HCT116 (cell line): ENCODE results near the gene KIRREL1. TPM values are rescaled to one million over a fixed set of nuclear protein-coding genes. Genes with fewer than 3 reads are reported as not detected.

Experiments
- ATAC-seq: fragments of 200-7000 bp; cut with Tn5 transposase; 2 replicates; pipeline ENCODE4 v1.9.1; 2020; ENCODE audit warnings: mild to moderate bottlenecking, moderate library complexity
- BruUV-seq: library from RNA; stranded (reverse); fragments of 400-500 nt; replicated peaks from 2 replicates; lab custom pipeline; 2021; lab: Mats Ljungman, UMichigan
- CTCF ChIA-PET: fragments of 300-600 bp; sonication (Branson Sonifier 250); formaldehyde crosslinking; loops from one replicate; lab custom pipeline; 2021; ENCODE audit warnings: antibody characterized with exemption; lab: Charles Lee
- POLR2A ChIA-PET: fragments of 300-600, 350-600 bp; sonication (Branson Sonifier 250); formaldehyde crosslinking; loops from one replicate; lab custom pipeline; 2021; ENCODE audit warnings: antibody characterized with exemption; lab: Charles Lee
- RAD21 ChIA-PET, 2 experiments: fragments of 300-600 bp; sonication (Branson Sonifier 250); formaldehyde crosslinking; loops; one replicate each; lab custom pipeline; 2023; ENCODE audit warnings: low total read pairs in 2 of 2; ENCODE audit not compliant: uncharacterized antibody in 2 of 2, unreplicated experiment in 2 of 2, low non-redundant PET in 1 of 2; lab: Charles Lee
- DNase-seq: peaks from one replicate; pipeline ENCODE4 v3.0.0-alpha.2; 2010; ENCODE audit warnings: low read depth, low spot score
- H2AFZ ChIP-seq: fragments of 200-600 bp; shearing (Covaris generic), sonication (generic); 2 replicates; pipeline ENCODE4 v1.6.1; 2017; ENCODE audit warnings: low read depth, mixed run types, mixed read lengths, antibody characterized with exemption, low read length; ENCODE audit not compliant: poor library complexity, severe bottlenecking
- H3K27ac ChIP-seq: 2 replicates; pipeline ENCODE4 v1.5.1; 2012; ENCODE audit warnings: low read depth, low read length
- H3K27me3 ChIP-seq: fragments of 200-600 bp; sonication (generic); 2 replicates; pipeline ENCODE4 v1.6.1; 2016; ENCODE audit warnings: mixed run types, low read length, mixed read lengths; ENCODE audit not compliant: insufficient read depth
- H3K36me3 ChIP-seq, 2 experiments: fragments of 200-500 bp in 1 of 2; fragments of 200-600 bp in 1 of 2; sonication (Bioruptor generic) in 1 of 2; sonication (generic) in 1 of 2; 2 replicates each; pipeline versions ENCODE4 v1.5.1 to v1.6.1; 2014 to 2016; ENCODE audit warnings: low read length in 2 of 2, inconsistent platforms in 1 of 2, mixed read lengths in 1 of 2, mixed run types in 1 of 2; ENCODE audit not compliant: insufficient read depth in 2 of 2, control insufficient read depth in 1 of 2
- H3K4me1 ChIP-seq, 2 experiments: fragments of 200-600 bp in 1 of 2; sonication (generic) in 1 of 2; 2 replicates each; pipeline versions ENCODE4 v1.5.1 to v1.6.1; 2012 to 2017; ENCODE audit warnings: low read length in 2 of 2, inconsistent platforms in 1 of 2, mild to moderate bottlenecking in 1 of 2, mixed read lengths in 1 of 2, mixed run types in 1 of 2, moderate library complexity in 1 of 2; ENCODE audit not compliant: insufficient read depth in 2 of 2, control insufficient read depth in 1 of 2
- H3K4me2 ChIP-seq: fragments of 200-600 bp; sonication (generic); 2 replicates; pipeline ENCODE4 v1.6.1; 2017; ENCODE audit warnings: mixed run types, low read length, mixed read lengths
- H3K4me3 ChIP-seq, 2 experiments: fragments of 200-600 bp in 1 of 2; sonication (generic) in 1 of 2; replicated peaks in 1 of 2; 2 replicates each; pipeline ENCODE4 v1.5.1; 2011 to 2016; ENCODE audit warnings: low read length in 2 of 2, control low read depth in 1 of 2, low read depth in 1 of 2, mild to moderate bottlenecking in 1 of 2, mixed read lengths in 1 of 2, mixed run types in 1 of 2
- H3K79me2 ChIP-seq: fragments of 200-600 bp; sonication (generic); 2 replicates; pipeline ENCODE4 v1.6.1; 2017; ENCODE audit warnings: mild to moderate bottlenecking, mixed run types, low read length, moderate library complexity, mixed read lengths; ENCODE audit not compliant: insufficient read depth
- H3K9ac ChIP-seq: fragments of 200-600 bp; sonication (generic); 2 replicates; pipeline ENCODE4 v1.6.1; 2016; ENCODE audit warnings: low read length, mixed read lengths
- H3K9me2 ChIP-seq: fragments of 200-600 bp; sonication (generic), shearing (Covaris generic); 2 replicates; pipeline ENCODE4 v1.6.1; 2017; ENCODE audit warnings: mixed run types, mild to moderate bottlenecking, moderate library complexity; ENCODE audit not compliant: insufficient read depth
- H3K9me3 ChIP-seq, 2 experiments: fragments of 200-500 bp in 1 of 2; fragments of 200-600 bp in 1 of 2; sonication (Bioruptor generic) in 1 of 2; sonication (generic) in 1 of 2; 2 replicates each; pipeline ENCODE4 v1.6.1; 2014 to 2017; ENCODE audit warnings: low read length in 2 of 2, mixed read lengths in 2 of 2, inconsistent platforms in 1 of 2, low read depth in 1 of 2, mild to moderate bottlenecking in 1 of 2, mixed run types in 1 of 2, moderate library complexity in 1 of 2; ENCODE audit not compliant: control insufficient read depth in 1 of 2, insufficient read depth in 1 of 2
- H4K20me1 ChIP-seq: fragments of 200-600 bp; sonication (generic), shearing (Covaris generic); 2 replicates; pipeline ENCODE4 v1.6.1; 2017; ENCODE audit warnings: mixed run types, mild to moderate bottlenecking, moderate library complexity; ENCODE audit not compliant: insufficient read depth
- ATF3 ChIP-seq: IDR thresholded peaks from 2 replicates; pipeline ENCODE4 v1.6.1; 2012
- CEBPB ChIP-seq: IDR thresholded peaks from 2 replicates; pipeline ENCODE4 v1.6.1; 2012; ENCODE audit warnings: low read depth
- CTCF ChIP-seq, 3 experiments: fragments of 200-600 bp in 1 of 3; sonication (generic) in 1 of 3; IDR thresholded peaks in 2 of 3; conservative IDR thresholded peaks in 1 of 3; 2 replicates each; pipeline ENCODE4 v1.5.1; 2012 to 2017; ENCODE audit warnings: low read depth in 2 of 3, low read length in 2 of 3, antibody characterized with exemption in 1 of 3, borderline replicate concordance in 1 of 3, control low read depth in 1 of 3, mild to moderate bottlenecking in 1 of 3, mixed read lengths in 1 of 3, mixed run types in 1 of 3, moderate library complexity in 1 of 3; ENCODE audit not compliant: insufficient read depth in 1 of 3
- EGR1 ChIP-seq: IDR thresholded peaks from 2 replicates; pipeline ENCODE4 v1.6.1; 2012; ENCODE audit warnings: low read depth
- ELF1 ChIP-seq: IDR thresholded peaks from 2 replicates; pipeline ENCODE4 v1.6.1; 2012; ENCODE audit warnings: low read depth, borderline replicate concordance
- EZH2 ChIP-seq: fragments of 200-600 bp; sonication (generic); IDR thresholded peaks from 2 replicates; pipeline ENCODE4 v1.6.1; 2017; ENCODE audit warnings: antibody characterized with exemption, mixed run types
- EZH2phosphoT487 ChIP-seq: fragments of 200-600 bp; IDR thresholded peaks from 2 replicates; pipeline ENCODE4 v1.6.1; 2018; ENCODE audit warnings: antibody characterized with exemption, borderline replicate concordance
- FOSL1 ChIP-seq: IDR thresholded peaks from 2 replicates; pipeline ENCODE4 v1.6.1; 2012; ENCODE audit warnings: low read depth
- JUND ChIP-seq: IDR thresholded peaks from 2 replicates; pipeline ENCODE4 v1.6.1; 2012
- MAX ChIP-seq: IDR thresholded peaks from 2 replicates; pipeline ENCODE4 v1.6.1; 2012
- POLR2A ChIP-seq: IDR thresholded peaks from 2 replicates; pipeline ENCODE4 v1.7.0; 2011; ENCODE audit warnings: borderline replicate concordance; ENCODE audit not compliant: insufficient read depth, insufficient read length; ENCODE audit errors: extremely low read depth
- POLR2AphosphoS5 ChIP-seq: IDR thresholded peaks from 2 replicates; pipeline ENCODE4 v1.6.1; 2011; ENCODE audit warnings: mild to moderate bottlenecking, low read depth, low read length, moderate library complexity
- RAD21 ChIP-seq: IDR thresholded peaks from 2 replicates; pipeline ENCODE4 v1.6.1; 2012; ENCODE audit warnings: low read depth, mild to moderate bottlenecking
- REST ChIP-seq: IDR thresholded peaks from 2 replicates; pipeline ENCODE4 v1.6.1; 2012; ENCODE audit warnings: low read depth
- YY1 ChIP-seq: IDR thresholded peaks from 2 replicates; pipeline ENCODE4 v1.6.1; 2011; ENCODE audit warnings: low read length, low read depth, moderate library complexity, mild to moderate bottlenecking; ENCODE audit not compliant: insufficient replicate concordance; ENCODE audit errors: extremely low read depth
- ZBTB33 ChIP-seq: IDR thresholded peaks from 2 replicates; pipeline ENCODE4 v1.6.1; 2011; ENCODE audit warnings: mild to moderate bottlenecking, low read length, moderate library complexity; ENCODE audit not compliant: insufficient replicate concordance; ENCODE audit errors: extremely low read depth
- ZFX ChIP-seq: fragments of 450-650 bp; IDR thresholded peaks from 2 replicates; pipeline ENCODE4 v1.6.1; 2017
- intact Hi-C: fragments of 100-400 bp; cut with micrococcal nuclease; formaldehyde crosslinking; loops from 2 replicates; pipeline ENCODE4 v1.10.0; 2022
- total RNA-seq: library from RNA; stranded (reverse); gene quantifications from one replicate; pipeline ENCODE4 v1.2.1, GENCODE V29; 2021; ENCODE audit not compliant: unreplicated experiment

The KIRREL1 gene
- total RNA-seq, 1 experiment from 2014 or later, result 20.0 TPM

GRCh38 chr1:157968946-157969345 is 24.5 kb upstream of the KIRREL1 start:
- H3K4me2 ChIP-seq, result no peak overlapping the region
- no peak for ATAC-seq
- H3K36me3 ChIP-seq, result no peaks in the 10 kb centered on the region
- H3K9me2 ChIP-seq, result no peaks in the 10 kb centered on the region
- no peaks in the 10 kb centered on the region for H3K27me3 ChIP-seq
- no peak overlapping the region for H3K4me3 ChIP-seq
- BruUV-seq, result no TSS peak
- DNase-seq, result no peak
- intact Hi-C loops, result loop anchor here (1.0 to 10.0 kb wide), 3 partner anchors 118 to 1106 kb away; partner anchors contain the start of gene AIM2
- H3K4me1 ChIP-seq, result no peaks in the 10 kb centered on the region
- H3K79me2 ChIP-seq, result no peaks in the 10 kb centered on the region
- ChIA-PET POLR2A (interaction anchor here (0.9 kb wide), 1 partner anchor 153 kb away, joined by 3 read pairs; no protein-coding TSS in a partner anchor), RAD21 (interaction anchor here (0.6 to 1.2 kb wide), 2 partner anchors 153 to 1921 kb away, joined by 4 read pairs; no protein-coding TSS in a partner anchor), CTCF (interaction anchor here (1.0 to 16.1 kb wide), 4 partner anchors 8 to 150 kb away, joined by 3 to 393 read pairs (median 6); no protein-coding TSS in a partner anchor)
- no peak overlapping the region for H3K9ac ChIP-seq
- H4K20me1 ChIP-seq, result no peaks in the 10 kb centered on the region
- H2AFZ ChIP-seq, result no peak overlapping the region
- H3K9me3 ChIP-seq, result no peaks in the 10 kb centered on the region
- no peak overlapping the region for H3K27ac ChIP-seq
- TF ChIP-seq EZH2 (no peak), POLR2A (no peak), MAX (no peak), ZBTB33 (no peak), POLR2AphosphoS5 (no peak), REST (no peak), ZFX (no peak), ATF3 (no peak), CEBPB (no peak), EGR1 (no peak), FOSL1 (no peak), EZH2phosphoT487 (no peak), CTCF (IDR thresholded peaks at IDR 0.05 in 2 of 3, conservative IDR thresholded peaks at IDR 0.05 in 1 of 3; ENCODE audit: borderline replicate concordance in 1 of 3, insufficient read depth in 1 of 3, low read depth in 2 of 3, low read length in 2 of 3) (no peak), ELF1 (no peak), YY1 (no peak), JUND (no peak), RAD21 (no peak)
